ENCODE results near the gene CADPS. TPM values are rescaled to one million over a fixed set of nuclear protein-coding genes. Genes with fewer than 3 reads are reported as not detected.
A peak's percentile ranks its signal among the peaks of the same experiment; 100 is the strongest.

Gene CADPS
- total and polyA plus RNA-seq, 5 donors: 29.4 to 64.2 (median 39.3) TPM

DNA sequence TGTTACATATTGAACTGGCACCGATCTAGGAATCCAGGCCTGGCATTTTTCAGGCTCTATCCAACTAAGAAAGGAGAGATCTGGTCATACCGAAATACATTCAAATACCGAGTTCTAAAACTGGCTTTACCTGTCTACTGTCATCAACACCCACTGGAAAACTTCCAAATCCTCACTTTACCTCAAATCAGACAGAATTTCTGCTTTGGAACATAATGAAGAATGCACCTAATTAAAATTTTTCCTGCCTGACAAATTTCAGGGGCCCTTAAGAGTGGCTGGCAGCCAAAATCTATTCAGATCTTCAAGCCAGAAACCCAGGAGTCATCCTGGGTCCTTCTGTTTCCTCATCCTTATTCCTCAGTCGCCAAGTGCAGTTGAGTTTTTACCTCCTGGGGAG is 303.3 kb downstream of the CADPS start:
- no peak for ATAC-seq
- Histone ChIP-seq H3K9me3 (ENCODE audit: control insufficient read depth, low read length) (no peaks in the 10 kb centered on the region), H3K4me1 (ENCODE audit: control insufficient read depth, insufficient read depth, low read length) (peaks cover 5% of the 10 kb centered on the region), H3K4me3 (ENCODE audit: low read length) (no peak overlapping the region), H3K27me3 (ENCODE audit: control insufficient read depth, insufficient read depth) (no peaks in the 10 kb centered on the region), H3K27ac (ENCODE audit: low read length) (no peak overlapping the region)
- intact Hi-C loops (cut with DNase I): no loop called here
- WGBS: 87% methylated on average over 4 of the region's 4 CpGs
- no peak for DNase-seq

DNA sequence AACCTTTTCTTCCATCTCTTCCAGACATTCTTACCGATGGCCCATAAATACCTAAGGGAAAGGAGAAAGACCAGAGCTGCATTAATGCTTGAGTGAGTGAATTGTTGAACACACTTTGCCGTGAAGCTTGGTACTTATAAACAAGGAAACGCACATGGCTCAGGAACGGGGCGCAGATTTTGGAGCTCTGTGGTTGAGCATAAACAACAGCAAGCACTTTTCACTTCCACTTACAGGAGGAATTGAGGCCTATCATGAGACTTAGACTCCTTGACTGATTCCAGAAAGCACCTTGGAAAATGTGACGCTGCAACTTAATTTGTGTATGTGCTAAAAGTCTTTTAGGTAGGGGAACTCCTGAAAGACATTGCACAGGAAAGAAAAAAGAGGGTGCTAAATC is 304.3 kb downstream of the CADPS start:
- intact Hi-C loops (cut with DNase I): no loop called here
- DNase-seq: no peak
- H3K4me1 ChIP-seq (ENCODE audit: control insufficient read depth, insufficient read depth, low read length): peaks cover 5% of the 10 kb centered on the region
- H3K4me3 ChIP-seq (ENCODE audit: low read length): no peak overlapping the region
- no peaks in the 10 kb centered on the region for H3K27me3 ChIP-seq (ENCODE audit: control insufficient read depth, insufficient read depth)
- no peak overlapping the region for H3K27ac ChIP-seq (ENCODE audit: low read length)
- H3K9me3 ChIP-seq (ENCODE audit: control insufficient read depth, low read length): no peaks in the 10 kb centered on the region
- WGBS: 77% methylated on average over 6 of the region's 6 CpGs
- ATAC-seq: no peak

DNA sequence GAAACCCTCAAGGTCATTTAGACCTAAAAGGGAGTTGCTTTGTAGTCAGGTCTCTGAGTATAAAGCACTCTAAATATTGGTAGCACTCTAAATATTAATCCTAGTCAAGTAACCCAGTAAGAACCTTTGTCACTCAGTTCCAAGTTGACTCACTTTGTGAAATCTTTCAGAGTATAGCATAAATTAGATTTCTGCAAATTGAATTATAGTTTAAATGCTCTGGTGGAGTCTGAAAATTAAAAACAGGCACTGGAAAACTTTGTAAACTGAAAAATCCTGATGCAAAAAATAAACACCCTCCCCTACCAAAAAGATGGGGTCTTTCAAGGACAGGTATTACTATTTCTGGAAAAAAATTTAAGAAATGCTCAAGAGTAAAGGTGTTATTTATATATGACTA is 305.6 kb downstream of the CADPS start:
- peaks cover 5% of the 10 kb centered on the region for H3K4me1 ChIP-seq (ENCODE audit: control insufficient read depth, insufficient read depth, low read length)
- no peak overlapping the region for H3K27ac ChIP-seq (ENCODE audit: low read length)
- no peaks in the 10 kb centered on the region for H3K9me3 ChIP-seq (ENCODE audit: control insufficient read depth, low read length)
- H3K27me3 ChIP-seq (ENCODE audit: control insufficient read depth, insufficient read depth): no peaks in the 10 kb centered on the region
- no peak overlapping the region for H3K4me3 ChIP-seq (ENCODE audit: low read length)
- DNase-seq (no peak), ATAC-seq (no peak)
- intact Hi-C loops (cut with DNase I): no loop called here

DNA sequence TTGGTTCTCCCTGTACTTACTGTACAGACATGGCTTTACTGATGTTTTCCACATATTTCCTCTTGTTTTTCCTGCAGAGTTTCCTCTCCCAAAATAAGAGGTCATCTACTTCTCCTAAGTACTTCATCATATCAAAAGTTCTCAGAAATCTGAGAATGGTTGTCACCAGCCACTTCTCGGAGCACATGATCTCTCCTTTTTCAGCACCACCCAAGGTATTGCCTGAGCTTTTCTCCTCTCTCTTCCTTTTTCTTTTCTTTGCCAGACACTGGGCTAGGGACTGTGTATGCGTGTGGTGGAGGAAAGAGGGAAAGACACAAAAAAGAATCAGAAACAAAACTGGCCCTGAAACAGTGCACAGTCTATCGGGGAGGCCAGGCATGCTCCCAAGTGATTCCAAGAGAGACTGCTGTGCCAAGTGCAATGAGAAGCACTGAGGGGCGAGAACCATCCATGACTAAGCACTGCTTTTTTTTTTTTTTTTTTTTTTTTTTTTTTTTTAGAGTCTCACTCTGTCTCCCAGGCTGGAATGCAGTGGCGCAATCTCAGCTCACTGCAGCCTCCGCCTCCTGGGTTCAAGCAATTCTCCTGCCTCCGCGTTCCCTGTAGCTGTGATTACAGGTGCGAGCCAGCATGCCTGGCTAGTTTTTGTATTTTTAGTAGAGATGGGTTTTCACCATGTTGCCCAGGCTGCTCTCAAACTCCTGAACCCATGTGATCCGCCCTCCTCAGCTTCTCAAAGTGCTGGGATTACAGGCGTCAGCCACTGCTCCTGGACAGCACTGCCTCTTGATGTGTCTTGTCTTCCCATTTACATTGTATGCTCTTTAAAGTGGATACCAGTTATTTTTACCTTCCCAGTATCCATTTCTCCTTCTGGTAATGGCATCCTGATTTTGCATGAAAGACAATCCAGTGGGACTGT is 307.9 kb downstream of the CADPS start:
- peak; percentile 64 to 79 (median 70) for DNase-seq
- peak; percentile 94 to 95 for ATAC-seq
- no peaks in the 10 kb centered on the region for H3K27me3 ChIP-seq (ENCODE audit: control insufficient read depth, insufficient read depth)
- intact Hi-C loops (cut with DNase I): no loop called here
- peaks cover 5% of the 10 kb centered on the region for H3K4me1 ChIP-seq (ENCODE audit: control insufficient read depth, insufficient read depth, low read length)
- no peaks in the 10 kb centered on the region for H3K9me3 ChIP-seq (ENCODE audit: control insufficient read depth, low read length)
- 39% methylated on average over 11 of the region's 11 CpGs for WGBS
- no peak overlapping the region for H3K4me3 ChIP-seq (ENCODE audit: low read length)
- peak overlapping the region; percentile 26 for H3K27ac ChIP-seq (ENCODE audit: low read length)

DNA sequence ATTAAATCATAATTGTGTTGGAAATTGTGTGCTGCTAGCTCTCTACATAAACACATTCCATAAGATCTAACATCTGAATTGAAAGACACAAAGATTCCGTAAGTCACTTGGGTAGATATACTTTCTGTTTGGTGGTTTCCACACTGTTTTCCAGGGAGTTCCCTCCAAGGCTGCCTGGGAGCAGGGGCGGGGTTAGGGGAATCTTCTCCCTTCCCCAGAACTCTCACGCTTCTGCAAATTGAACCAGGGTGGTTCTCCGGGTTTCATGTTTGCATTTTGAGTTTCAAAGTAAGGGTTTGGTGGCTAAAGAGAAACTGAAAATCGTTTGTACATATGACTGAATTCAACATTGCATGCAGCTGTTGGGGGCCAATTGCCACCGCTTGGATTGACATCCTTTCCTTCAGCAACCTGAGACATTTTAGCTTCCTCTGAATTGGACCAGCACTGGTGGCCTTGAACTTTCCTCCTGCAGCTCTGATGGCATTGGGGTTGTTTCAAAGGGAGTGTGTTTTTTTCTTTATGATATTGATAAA is 309.1 kb downstream of the CADPS start:
- intact Hi-C loops (cut with DNase I): no loop called here
- WGBS: 79% methylated on average over 6 of the region's 6 CpGs

DNA sequence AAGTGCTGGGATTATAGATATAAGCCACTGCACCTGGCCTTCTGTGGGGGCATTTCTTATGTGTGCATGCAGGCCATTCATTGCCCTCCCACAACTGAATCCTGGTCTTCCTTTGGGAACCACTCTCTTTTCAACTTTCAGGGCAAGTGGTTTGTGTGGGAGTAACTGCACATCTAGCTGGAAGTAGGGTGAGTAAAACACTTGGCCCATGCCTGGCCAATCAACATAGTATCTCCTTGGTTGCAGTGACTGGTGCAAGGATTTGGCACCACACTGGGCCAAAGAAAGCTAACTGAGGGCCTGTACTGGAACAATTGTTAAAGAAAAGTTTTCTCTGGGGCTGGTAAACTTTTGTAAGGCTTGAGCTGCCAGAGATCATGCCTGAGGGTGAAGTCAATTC is 312.6 kb downstream of the CADPS start:
- Histone ChIP-seq H3K4me1 (ENCODE audit: control insufficient read depth, insufficient read depth, low read length) (peaks cover 1% of the 10 kb centered on the region), H3K4me3 (ENCODE audit: low read length) (no peak overlapping the region), H3K9me3 (ENCODE audit: control insufficient read depth, low read length) (no peaks in the 10 kb centered on the region), H3K27ac (ENCODE audit: low read length) (no peak overlapping the region), H3K27me3 (ENCODE audit: control insufficient read depth, insufficient read depth) (no peaks in the 10 kb centered on the region)
- no peak for ATAC-seq
- no peak for DNase-seq
- intact Hi-C loops (cut with DNase I): no loop called here

More for the DNA sequence above, 309.1 kb downstream of the CADPS start:
- no peak for DNase-seq
- no peak overlapping the region for H3K27ac ChIP-seq (ENCODE audit: low read length)
- no peaks in the 10 kb centered on the region for H3K27me3 ChIP-seq (ENCODE audit: control insufficient read depth, insufficient read depth)
- H3K4me3 ChIP-seq (ENCODE audit: low read length): no peak overlapping the region
- H3K9me3 ChIP-seq (ENCODE audit: control insufficient read depth, low read length): no peaks in the 10 kb centered on the region
- H3K4me1 ChIP-seq (ENCODE audit: control insufficient read depth, insufficient read depth, low read length): peaks cover 5% of the 10 kb centered on the region
- no peak for ATAC-seq

DNA sequence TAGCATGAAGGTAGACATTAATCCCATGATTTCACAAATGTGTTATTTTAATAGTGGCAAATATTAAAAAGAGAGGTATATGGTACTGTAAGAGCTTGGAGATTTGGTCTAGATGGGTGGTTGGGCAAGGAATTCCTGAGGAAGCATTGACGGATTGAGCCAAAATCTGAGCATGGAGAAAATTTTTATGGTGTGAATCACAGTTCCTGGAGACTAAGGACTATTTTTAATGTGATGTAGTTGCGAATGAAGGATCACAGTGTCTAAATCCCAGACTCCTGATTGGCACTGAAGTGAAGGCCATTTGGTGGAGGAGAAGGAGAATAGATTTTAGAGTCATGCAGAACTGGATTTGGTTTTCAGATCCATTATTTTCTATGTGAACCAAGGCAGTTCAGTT is 313.2 kb downstream of the CADPS start:
- Histone ChIP-seq H3K27ac (ENCODE audit: low read length) (no peak overlapping the region), H3K9me3 (ENCODE audit: control insufficient read depth, low read length) (no peaks in the 10 kb centered on the region), H3K4me1 (ENCODE audit: control insufficient read depth, insufficient read depth, low read length) (no peaks in the 10 kb centered on the region), H3K4me3 (ENCODE audit: low read length) (no peak overlapping the region), H3K27me3 (ENCODE audit: control insufficient read depth, insufficient read depth) (no peaks in the 10 kb centered on the region)
- intact Hi-C loops (cut with DNase I): no loop called here
- 43% methylated on average over 2 of the region's 2 CpGs for WGBS
- ATAC-seq (peak in 1 of 2 donors; percentile 29), DNase-seq (no peak)

DNA sequence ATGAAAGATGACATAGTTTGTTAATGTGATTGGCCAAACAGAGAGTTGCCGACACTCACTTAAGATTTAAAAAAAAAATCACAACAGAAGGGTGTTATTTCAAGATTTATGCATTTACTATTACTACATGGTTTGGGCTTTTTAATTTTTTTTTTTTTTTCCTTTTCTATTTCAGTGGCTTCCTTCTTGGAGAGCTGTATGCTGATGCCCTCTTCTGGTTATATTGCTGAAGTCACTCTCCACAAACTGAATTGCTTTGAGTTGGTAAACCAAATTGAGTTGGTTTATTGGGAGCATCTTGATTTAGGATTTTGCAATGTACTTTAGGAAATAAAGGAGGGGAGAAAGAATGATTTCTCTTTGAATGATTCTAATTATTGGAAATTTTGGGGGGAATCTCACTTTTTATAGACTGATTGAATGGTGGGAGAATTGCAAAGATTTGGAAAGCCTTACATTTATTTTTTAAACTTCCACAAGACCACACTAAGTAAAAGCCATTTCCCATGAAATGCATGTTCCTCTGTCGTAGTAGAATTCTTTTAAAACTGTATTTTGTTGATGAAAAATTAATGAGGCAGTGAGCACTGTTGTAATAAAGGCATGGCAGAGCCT is 315.3 kb downstream of the CADPS start:
- WGBS: 35% methylated on average over 2 of the region's 2 CpGs
- ATAC-seq (no peak), DNase-seq (no peak)
- no peaks in the 10 kb centered on the region for H3K27me3 ChIP-seq (ENCODE audit: control insufficient read depth, insufficient read depth)
- H3K4me1 ChIP-seq (ENCODE audit: control insufficient read depth, insufficient read depth, low read length): no peaks in the 10 kb centered on the region
- intact Hi-C loops (cut with DNase I): loop anchor here in 3 of 4 donors (10.0 kb wide), 1 partner anchor 225 kb away; no protein-coding TSS in a partner anchor
- no peaks in the 10 kb centered on the region for H3K9me3 ChIP-seq (ENCODE audit: control insufficient read depth, low read length)
- H3K27ac ChIP-seq (ENCODE audit: low read length): no peak overlapping the region
- H3K4me3 ChIP-seq (ENCODE audit: low read length): no peak overlapping the region

DNA sequence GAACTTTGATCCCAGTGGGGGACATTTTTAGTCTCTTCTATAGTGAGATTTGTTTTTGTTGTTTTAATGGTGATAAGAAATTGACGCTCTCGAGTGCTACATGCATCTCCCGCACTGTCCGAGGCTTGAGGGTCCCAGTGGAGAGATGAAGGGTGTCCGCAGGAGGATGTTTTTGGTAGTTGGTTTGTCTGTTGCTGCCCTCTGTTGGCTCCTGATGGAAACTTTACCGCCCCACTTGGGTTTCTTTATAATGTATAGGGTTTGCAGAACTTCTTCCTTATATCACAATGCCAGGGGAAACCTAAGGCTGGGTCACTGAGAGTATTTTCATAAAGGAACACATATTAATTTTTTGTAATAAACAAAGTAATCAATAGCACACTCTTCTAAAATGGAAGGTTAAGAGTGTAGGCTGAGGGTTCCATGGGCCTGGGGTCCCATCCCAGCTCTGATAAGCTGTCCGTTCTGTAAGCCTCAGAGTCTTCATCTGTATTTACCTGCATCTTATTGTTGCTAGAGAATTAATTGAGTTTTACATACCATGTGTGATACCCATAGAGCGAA is 316.6 kb downstream of the CADPS start:
- intact Hi-C loops (cut with DNase I): loop anchor here in 3 of 4 donors (10.0 kb wide), 1 partner anchor 224 kb away; no protein-coding TSS in a partner anchor
- Histone ChIP-seq H3K9me3 (ENCODE audit: control insufficient read depth, low read length) (no peaks in the 10 kb centered on the region), H3K27me3 (ENCODE audit: control insufficient read depth, insufficient read depth) (no peaks in the 10 kb centered on the region), H3K4me1 (ENCODE audit: control insufficient read depth, insufficient read depth, low read length) (no peaks in the 10 kb centered on the region), H3K4me3 (ENCODE audit: low read length) (no peak overlapping the region), H3K27ac (ENCODE audit: low read length) (no peak overlapping the region)
- ATAC-seq (no peak), DNase-seq (no peak)
- WGBS: 41% methylated on average over 8 of the region's 8 CpGs

DNA sequence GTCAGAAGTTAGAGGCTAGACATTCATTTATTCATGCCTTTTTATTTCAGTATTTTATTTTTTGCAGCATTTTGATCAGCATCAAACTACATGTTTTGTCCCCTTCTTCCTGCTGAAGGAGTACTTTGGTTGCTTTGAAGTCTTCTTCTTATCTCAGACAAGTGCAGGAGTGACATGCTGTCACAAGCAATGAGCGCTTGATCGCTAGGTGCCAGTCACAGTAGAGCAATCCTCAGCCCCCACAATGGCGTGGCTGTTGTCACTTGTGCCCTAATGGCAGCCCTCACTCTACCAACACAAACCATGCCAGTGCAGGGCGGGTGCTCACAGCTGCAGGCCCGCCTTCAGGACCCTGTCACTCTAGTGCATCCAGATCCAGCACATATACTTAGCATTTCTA is 317.2 kb downstream of the CADPS start:
- no peak overlapping the region for H3K27ac ChIP-seq (ENCODE audit: low read length)
- ATAC-seq: no peak
- DNase-seq: peak in 1 of 3 donors; percentile 32
- no peaks in the 10 kb centered on the region for H3K4me1 ChIP-seq (ENCODE audit: control insufficient read depth, insufficient read depth, low read length)
- no peaks in the 10 kb centered on the region for H3K27me3 ChIP-seq (ENCODE audit: control insufficient read depth, insufficient read depth)
- no peaks in the 10 kb centered on the region for H3K9me3 ChIP-seq (ENCODE audit: control insufficient read depth, low read length)
- intact Hi-C loops (cut with DNase I): loop anchor here in 3 of 4 donors (10.0 kb wide), 1 partner anchor 223 kb away; no protein-coding TSS in a partner anchor
- no peak overlapping the region for H3K4me3 ChIP-seq (ENCODE audit: low read length)
- 87% methylated on average over 5 of the region's 5 CpGs for WGBS

DNA sequence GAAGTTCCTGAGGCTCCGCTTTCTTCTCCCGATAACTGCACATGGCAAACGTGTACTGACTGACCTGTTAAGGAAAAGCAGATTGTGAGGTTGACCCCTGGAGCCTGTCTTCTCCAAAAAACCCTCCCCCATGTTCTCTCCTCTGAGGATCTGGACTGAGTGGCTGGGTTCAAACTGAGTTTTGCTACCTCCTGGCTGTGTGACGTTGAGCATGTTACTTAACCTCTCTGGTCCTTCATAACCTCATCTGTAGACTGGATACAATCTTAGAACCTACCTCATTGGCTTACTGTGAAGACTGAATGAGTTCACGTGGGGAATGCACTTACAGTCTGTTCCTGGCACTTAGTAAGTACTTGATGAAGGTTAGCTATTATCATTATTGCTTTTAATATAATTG is 317.8 kb downstream of the CADPS start:
- 75% methylated on average over 5 of the region's 5 CpGs for WGBS
- DNase-seq (no peak), ATAC-seq (no peak)
- Histone ChIP-seq H3K9me3 (ENCODE audit: control insufficient read depth, low read length) (no peaks in the 10 kb centered on the region), H3K4me1 (ENCODE audit: control insufficient read depth, insufficient read depth, low read length) (no peaks in the 10 kb centered on the region), H3K4me3 (ENCODE audit: low read length) (no peak overlapping the region), H3K27ac (ENCODE audit: low read length) (no peak overlapping the region), H3K27me3 (ENCODE audit: control insufficient read depth, insufficient read depth) (no peaks in the 10 kb centered on the region)
- intact Hi-C loops (cut with DNase I): loop anchor here in 3 of 4 donors (10.0 kb wide), 1 partner anchor 223 kb away; no protein-coding TSS in a partner anchor
